ENCODE data around the gene TNK2. TPM values are rescaled to one million over a fixed set of nuclear protein-coding genes. Genes with fewer than 3 reads are reported as not detected.
"Not testable (repeated sequence)": the region's sequence is repeated elsewhere in the genome, so short reads cannot be mapped to it uniquely, and the experiment has no call there.

TNK2 gene
- total RNA-seq: 110 and 111 TPM in 2 replicates

GRCh38 chr3:195907934-195908693 lies at the start of gene TNK2:
Gene TNK2, minus strand, starts transcription at chr3:195908551. Its CDS starts 19,963 bp downstream, at chr3:195888588.
- intact Hi-C loops (cut with micrococcal nuclease): loop anchor here (1.0 to 5.0 kb wide), 12 partner anchors 13 to 1034 kb away; partner anchors contain the start of genes NCBP2, PPP1R2, RNF168 and TFRC

GRCh38 chr3:195956577-195956976 lies 48.2 kb upstream of the TNK2 start:
- intact Hi-C loops (cut with micrococcal nuclease): no loop called here

DNA sequence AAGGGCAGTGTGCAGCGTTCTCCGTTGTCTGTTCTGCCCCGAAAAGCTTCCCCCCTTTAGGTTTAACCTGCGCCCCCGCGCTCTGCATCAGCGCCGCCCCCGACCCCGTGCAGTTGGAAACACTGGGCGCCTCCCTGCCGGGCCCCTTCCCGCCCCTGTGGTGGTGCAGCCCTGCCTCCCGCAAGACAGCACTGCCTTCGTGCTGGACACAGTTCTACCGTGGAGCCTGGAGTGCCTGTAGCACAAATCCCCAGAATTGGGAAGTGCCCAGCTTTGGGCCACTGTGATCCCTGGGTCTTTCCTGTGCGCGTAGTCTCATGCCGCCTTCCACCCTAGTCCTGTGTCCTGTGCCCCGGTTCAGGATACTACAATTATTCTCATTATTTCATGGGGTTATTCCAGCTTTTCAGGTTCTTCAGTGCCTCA lies 47.1 kb upstream of the TNK2 start:
- intact Hi-C loops (cut with micrococcal nuclease): not testable (repeated sequence)

DNA sequence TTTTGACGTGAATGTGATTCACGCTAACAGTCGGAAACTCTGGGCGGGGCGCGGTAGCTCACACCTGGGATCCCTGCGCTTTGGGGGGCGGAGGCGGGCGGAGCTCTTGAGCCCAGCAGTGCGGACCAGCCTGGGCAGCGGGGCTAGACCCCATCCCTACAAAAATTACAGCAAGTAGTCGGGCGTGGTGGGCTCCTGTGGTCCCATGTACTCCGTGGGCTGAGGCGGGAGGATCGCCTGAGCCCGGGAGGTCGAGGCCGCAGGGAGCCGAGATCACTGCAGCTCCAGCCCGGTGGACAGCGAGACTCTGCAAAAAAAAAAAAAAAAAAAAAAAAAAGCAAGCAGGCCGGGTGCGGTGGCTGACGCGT lies 46.4 kb upstream of the TNK2 start:
- intact Hi-C loops (cut with micrococcal nuclease): loop anchor here (5.0 kb wide), 1 partner anchor 512 kb away; the partner anchor contains the start of gene ACAP2

DNA sequence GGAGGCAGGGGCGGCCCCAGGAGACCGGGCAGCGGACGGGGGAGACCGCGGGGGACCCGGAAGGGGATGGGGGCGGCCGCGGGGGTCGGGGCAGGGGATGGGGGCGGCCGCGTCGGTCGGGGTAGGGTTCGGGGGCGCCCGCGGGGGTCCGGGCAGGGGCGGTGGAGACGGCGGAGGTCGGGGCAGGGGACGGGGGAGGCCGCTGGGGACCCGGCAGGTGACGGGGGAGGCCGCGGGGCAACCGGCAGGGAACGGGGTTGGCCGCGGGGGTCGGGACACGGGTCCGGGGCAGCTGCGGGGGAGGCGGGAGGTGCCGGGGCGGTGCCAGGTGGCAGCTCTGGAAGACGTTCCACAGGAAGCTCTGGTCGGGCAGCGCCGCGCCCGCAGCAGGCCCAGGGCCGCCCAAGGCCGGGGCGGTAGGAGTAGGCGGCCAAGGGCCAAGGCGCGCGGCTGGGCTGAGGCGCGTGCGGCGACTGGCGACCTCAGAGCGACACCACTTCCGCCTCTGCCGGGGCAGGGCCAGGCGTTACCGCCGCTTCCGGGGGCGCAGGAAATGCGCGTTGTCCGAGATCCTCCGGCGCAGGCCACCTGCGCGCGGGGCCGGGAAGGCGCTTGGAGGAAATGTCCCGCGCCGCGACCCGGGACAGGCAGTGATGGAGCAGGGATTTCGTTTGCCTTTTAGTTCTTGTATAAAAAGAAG lies 45.9 kb upstream of the TNK2 start:
- intact Hi-C loops (cut with micrococcal nuclease): loop anchor here (5.0 kb wide), 1 partner anchor 512 kb away; the partner anchor contains the start of gene ACAP2

- intact Hi-C loops (cut with micrococcal nuclease): loop anchor here (5.0 kb wide), 1 partner anchor 510 kb away; the partner anchor contains the start of gene ACAP2
These were observed 44.2 kb upstream of the TNK2 start for GRCh38 chr3:195952590-195952989.

DNA sequence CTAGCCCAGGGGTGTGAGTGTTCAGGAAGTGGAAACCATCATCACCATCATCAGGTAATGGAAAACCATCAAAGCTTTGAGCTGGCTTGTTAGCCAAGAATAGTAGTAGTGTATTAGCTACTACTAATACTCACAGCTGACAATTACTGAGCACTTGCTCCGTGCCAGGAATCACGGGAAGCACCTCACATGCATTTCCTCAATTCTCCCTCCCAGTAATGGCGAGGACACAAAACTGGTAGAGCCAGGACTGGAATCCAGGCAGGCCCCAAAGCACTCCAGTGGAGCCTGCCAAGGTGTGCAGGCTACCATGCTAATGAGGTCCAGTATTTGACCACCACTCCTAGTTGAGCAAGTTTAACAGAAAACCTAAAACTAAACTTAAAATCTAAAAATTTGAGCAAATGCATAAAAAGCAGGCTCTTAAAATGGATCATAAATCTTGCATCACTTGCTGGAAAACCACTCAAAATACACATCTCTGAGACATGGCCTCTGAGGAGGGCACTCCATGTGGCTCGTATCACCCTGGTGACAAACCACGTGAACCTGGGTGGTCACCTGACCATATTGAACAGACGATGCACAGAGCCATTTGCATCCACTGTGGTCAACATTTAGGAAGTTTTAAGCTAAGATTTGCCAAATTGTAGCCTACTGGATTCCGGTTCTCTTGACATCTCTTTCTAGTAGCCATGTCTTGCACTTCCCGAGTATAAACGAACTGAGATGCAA lies 43.3 kb upstream of the TNK2 start:
- intact Hi-C loops (cut with micrococcal nuclease): loop anchor here (5.0 kb wide), 1 partner anchor 509 kb away; the partner anchor contains the start of gene ACAP2

- intact Hi-C loops (cut with micrococcal nuclease): loop anchor here (5.0 kb wide), 1 partner anchor 508 kb away; the partner anchor contains the start of gene ACAP2
These were observed 42.4 kb upstream of the TNK2 start for GRCh38 chr3:195950731-195951130.

DNA sequence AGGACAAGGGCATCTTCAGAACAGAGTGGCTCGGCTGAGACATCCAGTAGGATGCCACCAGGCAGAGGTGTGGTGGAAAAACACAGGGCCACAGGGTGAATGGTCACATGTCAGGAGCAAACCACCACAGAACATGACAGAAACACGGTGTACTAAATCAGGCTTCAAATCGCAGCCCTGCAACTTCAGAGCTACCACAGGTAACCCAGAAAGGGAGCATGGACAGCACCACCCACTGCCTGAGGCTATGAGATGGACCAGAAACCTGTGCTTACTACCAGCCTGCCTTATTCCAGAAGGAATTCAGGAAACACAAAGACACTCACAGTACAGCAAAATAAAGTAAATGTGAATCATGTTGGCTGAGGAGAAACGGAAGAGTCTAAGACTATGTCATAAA lies 41.8 kb upstream of the TNK2 start:
- intact Hi-C loops (cut with micrococcal nuclease): loop anchor here (5.0 kb wide), 1 partner anchor 508 kb away; the partner anchor contains the start of gene ACAP2

- intact Hi-C loops (cut with micrococcal nuclease): not testable (repeated sequence)
These were observed 38.8 kb upstream of the TNK2 start for GRCh38 chr3:195946910-195947699.

GRCh38 chr3:195941265-195941815 lies 33.0 kb upstream of the TNK2 start:
- intact Hi-C loops (cut with micrococcal nuclease): not testable (repeated sequence)

DNA sequence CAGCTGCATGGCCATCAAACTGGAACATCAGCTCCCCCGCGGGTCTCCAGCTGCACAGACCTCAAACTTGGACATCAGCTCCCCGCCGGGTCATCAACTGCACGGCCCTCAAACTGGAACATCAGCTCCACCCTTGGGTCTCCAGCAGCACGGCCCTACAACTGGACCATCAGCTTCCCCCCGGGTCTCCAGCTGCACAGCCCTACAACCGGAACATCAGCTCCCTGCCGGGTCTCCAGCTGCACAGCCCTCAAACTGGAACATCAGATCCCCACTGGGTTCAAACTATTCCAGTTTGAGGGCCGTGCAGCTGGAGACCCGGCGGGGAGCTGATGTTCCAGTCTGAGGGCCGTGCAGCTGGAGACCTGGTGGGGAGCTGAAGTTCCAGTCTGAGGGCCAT lies 32.5 kb upstream of the TNK2 start:
- intact Hi-C loops (cut with micrococcal nuclease): not testable (repeated sequence)

DNA sequence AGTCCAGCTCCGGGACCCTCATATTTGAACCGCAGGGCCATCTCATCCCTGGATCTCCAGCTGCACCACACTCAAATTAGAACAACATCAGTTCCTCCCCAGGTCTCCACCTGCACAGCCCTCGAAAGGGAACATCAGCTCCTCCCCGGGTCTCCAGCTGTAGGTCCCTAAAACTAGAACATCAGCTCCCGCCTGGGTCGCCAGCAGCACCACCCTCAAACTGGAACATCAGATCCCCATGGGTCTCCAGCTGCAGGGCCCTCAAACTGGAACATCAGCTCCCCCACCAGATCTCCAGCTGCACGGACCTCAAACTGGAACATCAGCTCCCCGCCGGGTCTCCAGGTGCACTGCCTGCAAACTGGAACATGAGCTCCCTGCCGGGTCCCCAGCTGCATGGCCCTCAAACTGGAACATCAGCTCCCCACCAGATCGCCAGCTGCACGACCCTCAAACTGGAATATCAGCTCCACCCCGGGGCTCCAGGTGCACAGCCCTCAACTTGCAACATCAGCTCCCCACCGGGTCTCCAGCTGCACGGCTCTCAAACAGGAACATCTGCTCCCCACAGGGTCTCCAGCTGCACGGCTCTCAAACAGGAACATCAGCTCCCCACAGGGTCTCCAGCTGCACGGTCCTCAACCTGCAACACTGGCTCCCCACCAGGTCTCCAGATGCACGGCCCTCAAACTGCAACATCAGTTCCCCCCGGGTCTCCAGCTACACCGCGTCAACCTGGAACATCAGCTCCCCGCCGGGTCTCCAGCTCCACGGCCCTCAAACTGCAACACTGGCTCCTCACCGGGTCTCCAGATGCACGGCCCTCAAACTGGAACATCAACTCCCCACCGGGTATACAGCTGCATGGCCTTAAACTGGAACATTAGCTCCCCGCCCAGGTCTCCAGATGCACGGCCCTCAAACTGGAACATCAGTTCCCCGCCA lies 31.4 kb upstream of the TNK2 start:
- intact Hi-C loops (cut with micrococcal nuclease): not testable (repeated sequence)

DNA sequence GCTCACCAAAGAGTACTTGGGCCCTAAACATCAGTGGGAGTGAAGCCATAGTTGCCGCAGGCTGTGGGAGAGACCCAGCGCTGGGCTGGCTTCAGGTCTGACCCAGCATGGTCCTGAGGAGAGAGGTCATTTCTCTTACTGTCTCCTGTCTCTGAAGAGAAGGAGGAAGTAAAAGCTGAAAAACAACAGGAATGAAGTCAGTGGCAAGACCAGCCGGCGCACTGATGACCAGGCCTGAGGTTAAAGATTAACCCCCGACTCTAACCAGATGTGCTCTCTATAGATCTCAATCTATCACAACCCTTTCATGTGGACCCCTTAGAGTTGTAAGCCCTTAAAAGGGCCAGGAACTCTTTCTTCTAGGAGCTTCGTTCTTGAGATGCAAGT lies 24.7 kb upstream of the TNK2 start:
- intact Hi-C loops (cut with micrococcal nuclease): not testable (repeated sequence)

GRCh38 chr3:195932418-195933043 lies 24.2 kb upstream of the TNK2 start:
- intact Hi-C loops (cut with micrococcal nuclease): no loop called here

DNA sequence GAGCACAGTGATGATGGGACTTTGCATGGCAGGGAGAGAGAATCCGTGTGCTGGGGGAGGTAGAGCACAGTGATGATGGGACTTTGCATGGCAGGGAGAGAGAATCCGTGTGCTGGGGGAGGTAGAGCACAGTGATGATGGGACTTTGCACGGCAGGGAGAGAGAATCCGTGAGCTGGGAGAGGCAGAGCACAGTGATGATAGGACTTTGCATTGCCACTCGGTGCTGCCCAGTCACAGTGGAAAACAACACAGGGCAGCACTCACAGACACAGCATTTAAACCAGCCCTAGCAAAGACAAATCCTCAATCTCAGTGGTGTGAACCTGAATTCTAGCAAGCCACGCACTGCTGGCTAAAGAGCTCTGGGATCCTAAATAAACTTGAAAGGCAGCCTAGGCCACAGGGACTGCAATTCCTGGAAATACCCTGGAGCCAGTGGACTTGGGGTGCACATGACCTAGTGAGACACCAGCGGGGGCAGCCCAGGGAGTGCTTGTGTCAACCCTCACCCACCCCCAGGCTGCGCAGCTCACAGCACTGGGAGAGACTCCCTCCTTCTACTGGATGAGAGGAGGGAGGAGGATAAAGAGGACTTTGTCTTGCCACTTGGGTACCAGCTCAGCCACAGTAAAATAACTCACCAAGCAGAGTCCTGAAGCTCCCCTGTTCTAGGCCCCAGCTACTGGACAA lies 23.4 kb upstream of the TNK2 start:
- intact Hi-C loops (cut with micrococcal nuclease): no loop called here

DNA sequence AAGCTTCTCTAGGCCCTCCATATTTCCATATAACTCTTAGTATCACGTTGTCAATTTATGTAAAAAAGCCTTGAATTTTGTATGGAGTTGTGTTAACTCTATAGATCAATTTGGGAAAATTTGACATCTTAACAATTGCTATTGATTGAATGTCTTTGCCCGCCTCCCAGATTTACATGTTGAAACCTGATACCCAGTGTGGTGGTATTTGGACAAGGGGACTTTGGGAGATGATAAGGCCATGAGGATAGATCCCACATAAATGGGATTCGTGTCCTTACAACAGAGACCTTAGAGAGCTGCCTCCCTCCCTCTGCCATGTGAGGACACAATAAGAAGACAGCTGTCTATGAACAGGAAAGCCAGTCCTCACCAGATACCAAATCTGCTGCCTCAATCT lies 21.1 kb upstream of the TNK2 start:
- intact Hi-C loops (cut with micrococcal nuclease): no loop called here

DNA sequence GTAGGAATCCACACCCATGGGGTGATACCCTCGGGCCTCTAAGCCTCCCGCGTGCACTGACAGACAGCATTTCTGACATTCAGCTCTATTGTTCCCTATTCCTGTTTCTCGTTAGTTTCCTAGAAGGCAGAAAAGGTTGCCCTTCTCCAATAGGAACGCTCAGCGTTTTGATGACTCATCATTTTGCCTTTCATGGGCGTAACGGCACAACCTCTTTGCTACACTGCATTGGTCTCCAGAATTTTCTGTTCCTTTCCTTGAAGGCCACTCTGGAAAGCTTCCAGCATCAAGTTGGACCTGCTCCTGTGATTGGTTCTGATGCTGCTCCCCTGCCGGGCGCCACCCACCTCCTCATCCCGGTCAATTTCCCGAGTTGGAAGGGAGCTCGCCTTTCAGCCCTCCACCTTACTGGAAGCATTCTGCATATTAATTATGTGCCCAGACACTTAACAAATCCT lies 13.0 kb upstream of the TNK2 start:
- intact Hi-C loops (cut with micrococcal nuclease): no loop called here
